ENCODE measurements around the gene MVK. TPM values are rescaled to one million over a fixed set of nuclear protein-coding genes. Genes with fewer than 3 reads are reported as not detected.

Gene MVK
- total RNA-seq, 2 experiments from 2014 or later: 8.2 to 8.4 TPM

GRCh38 chr12:109618082-109618481 lies 44.5 kb downstream of the MVK start:
- POLR2A ChIA-PET: no interaction called here
- CTCF ChIA-PET: interaction anchor here (0.9 kb wide), 1 partner anchor 20 kb away, joined by 3 read pairs; no protein-coding TSS in a partner anchor
- Histone ChIP-seq H3K27me3 (ENCODE audit: control insufficient read depth in 1 of 2, insufficient read depth in 2 of 2, low read length in 2 of 2) (peaks cover 3 to 10% of the 10 kb centered on the region in 2 experiments), H3K36me3 (ENCODE audit: insufficient read depth, low read length) (no peaks in the 10 kb centered on the region), H3K4me3 (ENCODE audit: low read length) (no peak overlapping the region), H3K4me1 (ENCODE audit: insufficient read depth, low read length) (no peaks in the 10 kb centered on the region), H3K9me3 (ENCODE audit: control insufficient read depth in 1 of 2, insufficient read depth in 1 of 2, low read length in 2 of 2) (no peaks in the 10 kb centered on the region), H3K27ac (ENCODE audit: low read depth in 1 of 2, low read length in 2 of 2) (no peak overlapping the region)
- intact Hi-C loops (cut with DNase I, micrococcal nuclease): no loop called here
- ATAC-seq (ENCODE audit: poor library complexity): no peak
- Mint-ChIP-seq H3K27me3 (peaks cover 41% of the 10 kb centered on the region), H3K27ac (no peak overlapping the region), H3K36me3 (ENCODE audit: low read depth) (no peaks in the 10 kb centered on the region), H3K9me3 (no peaks in the 10 kb centered on the region), H3K4me3 (no peak overlapping the region), H3K4me1 (ENCODE audit: low read depth) (peaks cover 5% of the 10 kb centered on the region)
- no peak for DNase-seq
- TF ChIP-seq, protein P1, sequence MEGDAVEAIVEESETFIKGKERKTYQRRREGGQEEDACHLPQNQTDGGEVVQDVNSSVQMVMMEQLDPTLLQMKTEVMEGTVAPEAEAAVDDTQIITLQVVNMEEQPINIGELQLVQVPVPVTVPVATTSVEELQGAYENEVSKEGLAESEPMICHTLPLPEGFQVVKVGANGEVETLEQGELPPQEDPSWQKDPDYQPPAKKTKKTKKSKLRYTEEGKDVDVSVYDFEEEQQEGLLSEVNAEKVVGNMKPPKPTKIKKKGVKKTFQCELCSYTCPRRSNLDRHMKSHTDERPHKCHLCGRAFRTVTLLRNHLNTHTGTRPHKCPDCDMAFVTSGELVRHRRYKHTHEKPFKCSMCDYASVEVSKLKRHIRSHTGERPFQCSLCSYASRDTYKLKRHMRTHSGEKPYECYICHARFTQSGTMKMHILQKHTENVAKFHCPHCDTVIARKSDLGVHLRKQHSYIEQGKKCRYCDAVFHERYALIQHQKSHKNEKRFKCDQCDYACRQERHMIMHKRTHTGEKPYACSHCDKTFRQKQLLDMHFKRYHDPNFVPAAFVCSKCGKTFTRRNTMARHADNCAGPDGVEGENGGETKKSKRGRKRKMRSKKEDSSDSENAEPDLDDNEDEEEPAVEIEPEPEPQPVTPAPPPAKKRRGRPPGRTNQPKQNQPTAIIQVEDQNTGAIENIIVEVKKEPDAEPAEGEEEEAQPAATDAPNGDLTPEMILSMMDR (IDR thresholded peaks at IDR 0.05): no peak

- H3K36me3 Mint-ChIP-seq (ENCODE audit: low read depth): no peaks in the 10 kb centered on the region
- no peaks in the 10 kb centered on the region for H3K4me1 ChIP-seq (ENCODE audit: insufficient read depth, low read length)
- intact Hi-C loops (cut with DNase I, micrococcal nuclease): no loop called here
- ChIA-PET CTCF (no interaction called here), POLR2A (no interaction called here)
- H3K27me3 ChIP-seq (ENCODE audit: control insufficient read depth in 1 of 2, insufficient read depth in 2 of 2, low read length in 2 of 2): peaks cover 3 to 10% of the 10 kb centered on the region in 2 experiments
- H3K4me1 Mint-ChIP-seq (ENCODE audit: low read depth): peaks cover 5% of the 10 kb centered on the region
- no peaks in the 10 kb centered on the region for H3K9me3 ChIP-seq (ENCODE audit: control insufficient read depth in 1 of 2, insufficient read depth in 1 of 2, low read length in 2 of 2)
- DNase-seq: no peak
- H3K4me3 Mint-ChIP-seq: no peak overlapping the region
- TF ChIP-seq, protein P1 (IDR thresholded peaks at IDR 0.05): no peak
- no peak overlapping the region for H3K4me3 ChIP-seq (ENCODE audit: low read length)
- H3K27me3 Mint-ChIP-seq: peaks cover 35% of the 10 kb centered on the region
- no peak overlapping the region for H3K27ac Mint-ChIP-seq
- no peak for ATAC-seq (ENCODE audit: poor library complexity)
- no peak overlapping the region for H3K27ac ChIP-seq (ENCODE audit: low read depth in 1 of 2, low read length in 2 of 2)
- no peaks in the 10 kb centered on the region for H3K36me3 ChIP-seq (ENCODE audit: insufficient read depth, low read length)
- H3K9me3 Mint-ChIP-seq: no peaks in the 10 kb centered on the region
Measured at GRCh38 chr12:109619002-109619604, 45.5 kb downstream of the MVK start.

GRCh38 chr12:109621211-109621694 lies 47.7 kb downstream of the MVK start:
- CTCF ChIA-PET: no interaction called here
- intact Hi-C loops (cut with DNase I, micrococcal nuclease): no loop called here
- peaks cover 39% of the 10 kb centered on the region for H3K27me3 Mint-ChIP-seq
- TF ChIP-seq, protein P1 (IDR thresholded peaks at IDR 0.05): no peak
- Histone ChIP-seq H3K4me1 (ENCODE audit: insufficient read depth, low read length) (no peaks in the 10 kb centered on the region), H3K27me3 (ENCODE audit: control insufficient read depth in 1 of 2, insufficient read depth in 2 of 2, low read length in 2 of 2) (peaks cover 3 to 10% of the 10 kb centered on the region in 2 experiments), H3K27ac (ENCODE audit: low read depth in 1 of 2, low read length in 2 of 2) (no peak overlapping the region), H3K9me3 (ENCODE audit: control insufficient read depth in 1 of 2, insufficient read depth in 1 of 2, low read length in 2 of 2) (peaks cover 0 to 4% of the 10 kb centered on the region in 2 experiments), H3K4me3 (ENCODE audit: low read length) (no peak overlapping the region), H3K36me3 (ENCODE audit: insufficient read depth, low read length) (no peaks in the 10 kb centered on the region)
- POLR2A ChIA-PET: interaction anchor here (0.8 kb wide), 1 partner anchor 296 kb away, joined by 3 read pairs; no protein-coding TSS in a partner anchor
- H3K36me3 Mint-ChIP-seq (ENCODE audit: low read depth): no peaks in the 10 kb centered on the region
- no peaks in the 10 kb centered on the region for H3K9me3 Mint-ChIP-seq
- DNase-seq: no peak
- peaks cover 5% of the 10 kb centered on the region for H3K4me1 Mint-ChIP-seq (ENCODE audit: low read depth)
- H3K4me3 Mint-ChIP-seq: no peak overlapping the region
- H3K27ac Mint-ChIP-seq: no peak overlapping the region
- no peak for ATAC-seq (ENCODE audit: poor library complexity)
